ENCODE results near the gene SCD5.

The SCD5 gene

GRCh38 chr4:82621251-82621650 is 177.3 kb downstream of the SCD5 start:
- TF ChIP-seq FOXP2 (optimal IDR thresholded peaks at IDR 0.05; ENCODE audit: borderline replicate concordance, extremely low read depth, extremely low read length, insufficient read depth) (no peak), REST (IDR thresholded peaks at IDR 0.05; ENCODE audit: insufficient read depth in 1 of 2, low read depth in 2 of 2, low read length in 2 of 2) (no peak), TAF1 (IDR thresholded peaks at IDR 0.05; ENCODE audit: borderline replicate concordance, insufficient read depth, low read length) (no peak), SIN3A (IDR thresholded peaks at IDR 0.05; ENCODE audit: borderline replicate concordance, insufficient read depth, low read length) (no peak), POLR2AphosphoS5 (IDR thresholded peaks at IDR 0.05; ENCODE audit: low read depth, low read length) (no peak)

GRCh38 chr4:82620126-82620735 is 178.4 kb downstream of the SCD5 start:
- TF ChIP-seq TAF1 (IDR thresholded peaks at IDR 0.05; ENCODE audit: borderline replicate concordance, insufficient read depth, low read length), result no peak
- TF ChIP-seq FOXP2 (optimal IDR thresholded peaks at IDR 0.05; ENCODE audit: borderline replicate concordance, extremely low read depth, extremely low read length, insufficient read depth), result no peak

GRCh38 chr4:82618103-82618720 is 180.4 kb downstream of the SCD5 start:
- no peak for TF ChIP-seq REST (IDR thresholded peaks at IDR 0.05; ENCODE audit: insufficient read depth in 1 of 2, low read depth in 2 of 2, low read length in 2 of 2)
- no peak for TF ChIP-seq SIN3A (IDR thresholded peaks at IDR 0.05; ENCODE audit: borderline replicate concordance, insufficient read depth, low read length)
- TF ChIP-seq TAF1 (IDR thresholded peaks at IDR 0.05; ENCODE audit: borderline replicate concordance, insufficient read depth, low read length), result no peak
- TF ChIP-seq FOXP2 (optimal IDR thresholded peaks at IDR 0.05; ENCODE audit: borderline replicate concordance, extremely low read depth, extremely low read length, insufficient read depth), result no peak
- TF ChIP-seq POLR2AphosphoS5 (IDR thresholded peaks at IDR 0.05; ENCODE audit: low read depth, low read length), result no peak

GRCh38 chr4:82614838-82615449 is 183.7 kb downstream of the SCD5 start:
- TF ChIP-seq TAF1 (IDR thresholded peaks at IDR 0.05; ENCODE audit: borderline replicate concordance, insufficient read depth, low read length), result no peak
- TF ChIP-seq SIN3A (IDR thresholded peaks at IDR 0.05; ENCODE audit: borderline replicate concordance, insufficient read depth, low read length), result no peak
- TF ChIP-seq FOXP2 (optimal IDR thresholded peaks at IDR 0.05; ENCODE audit: borderline replicate concordance, extremely low read depth, extremely low read length, insufficient read depth), result no peak
- no peak for TF ChIP-seq REST (IDR thresholded peaks at IDR 0.05; ENCODE audit: insufficient read depth in 1 of 2, low read depth in 2 of 2, low read length in 2 of 2)
- TF ChIP-seq POLR2AphosphoS5 (IDR thresholded peaks at IDR 0.05; ENCODE audit: low read depth, low read length), result no peak

GRCh38 chr4:82613121-82613520 is 185.5 kb downstream of the SCD5 start:
- no peak for TF ChIP-seq POLR2AphosphoS5 (IDR thresholded peaks at IDR 0.05; ENCODE audit: low read depth, low read length)
- no peak for TF ChIP-seq REST (IDR thresholded peaks at IDR 0.05; ENCODE audit: insufficient read depth in 1 of 2, low read depth in 2 of 2, low read length in 2 of 2)
- TF ChIP-seq SIN3A (IDR thresholded peaks at IDR 0.05; ENCODE audit: borderline replicate concordance, insufficient read depth, low read length), result no peak
- no peak for TF ChIP-seq TAF1 (IDR thresholded peaks at IDR 0.05; ENCODE audit: borderline replicate concordance, insufficient read depth, low read length)
- TF ChIP-seq FOXP2 (optimal IDR thresholded peaks at IDR 0.05; ENCODE audit: borderline replicate concordance, extremely low read depth, extremely low read length, insufficient read depth), result no peak

All from PFSK-1 (cell line).